ENCODE measurements around the gene BCORL1. TPM values are rescaled to one million over a fixed set of nuclear protein-coding genes. Genes with fewer than 3 reads are reported as not detected.

BCORL1 gene
- total RNA-seq, 4 donors from 2014 or later = 4.7 to 12.0 (median 6.2) TPM

DNA sequence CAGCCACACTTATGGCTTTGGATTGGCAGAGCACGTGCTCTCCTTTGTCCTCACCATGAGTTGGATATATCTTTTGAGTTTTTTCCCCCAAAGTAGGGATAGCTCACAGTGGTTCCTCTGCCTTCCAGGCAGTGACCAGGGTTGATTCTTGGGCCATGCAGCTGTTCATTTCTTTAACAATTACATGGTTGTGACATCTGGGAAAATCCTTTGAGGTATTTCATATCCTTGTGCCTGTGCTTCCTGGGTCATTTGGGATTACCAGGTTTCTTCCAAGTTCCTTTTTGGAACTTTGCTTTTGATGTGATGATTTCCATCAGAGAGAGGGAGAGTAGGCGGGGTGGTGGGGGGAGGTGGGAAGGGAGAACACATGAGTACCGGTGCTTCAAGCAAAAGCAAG is 15.6 kb downstream of the BCORL1 start:
- Histone ChIP-seq H3K27ac (no peak overlapping the region), H3K36me3 (no peaks in the 10 kb centered on the region), H3K4me1 (peaks cover 3 to 15% of the 10 kb centered on the region in 2 donors), H3K4me3 (replicated peaks in 1 of 3) (no peak overlapping the region), H3K27me3 (no peaks in the 10 kb centered on the region), H3K9me3 (no peaks in the 10 kb centered on the region)
- TF ChIP-seq, protein P1, sequence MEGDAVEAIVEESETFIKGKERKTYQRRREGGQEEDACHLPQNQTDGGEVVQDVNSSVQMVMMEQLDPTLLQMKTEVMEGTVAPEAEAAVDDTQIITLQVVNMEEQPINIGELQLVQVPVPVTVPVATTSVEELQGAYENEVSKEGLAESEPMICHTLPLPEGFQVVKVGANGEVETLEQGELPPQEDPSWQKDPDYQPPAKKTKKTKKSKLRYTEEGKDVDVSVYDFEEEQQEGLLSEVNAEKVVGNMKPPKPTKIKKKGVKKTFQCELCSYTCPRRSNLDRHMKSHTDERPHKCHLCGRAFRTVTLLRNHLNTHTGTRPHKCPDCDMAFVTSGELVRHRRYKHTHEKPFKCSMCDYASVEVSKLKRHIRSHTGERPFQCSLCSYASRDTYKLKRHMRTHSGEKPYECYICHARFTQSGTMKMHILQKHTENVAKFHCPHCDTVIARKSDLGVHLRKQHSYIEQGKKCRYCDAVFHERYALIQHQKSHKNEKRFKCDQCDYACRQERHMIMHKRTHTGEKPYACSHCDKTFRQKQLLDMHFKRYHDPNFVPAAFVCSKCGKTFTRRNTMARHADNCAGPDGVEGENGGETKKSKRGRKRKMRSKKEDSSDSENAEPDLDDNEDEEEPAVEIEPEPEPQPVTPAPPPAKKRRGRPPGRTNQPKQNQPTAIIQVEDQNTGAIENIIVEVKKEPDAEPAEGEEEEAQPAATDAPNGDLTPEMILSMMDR (IDR thresholded peaks at IDR 0.05) = no peak
- no peak for TF ChIP-seq POLR2A (IDR thresholded peaks at IDR 0.05)
- DNase-seq = no peak
- 67 to 80% methylated on average over 3 of the region's 3 CpGs for WGBS, 2 donors
- intact Hi-C loops (cut with DNase I) = no loop called here

DNA sequence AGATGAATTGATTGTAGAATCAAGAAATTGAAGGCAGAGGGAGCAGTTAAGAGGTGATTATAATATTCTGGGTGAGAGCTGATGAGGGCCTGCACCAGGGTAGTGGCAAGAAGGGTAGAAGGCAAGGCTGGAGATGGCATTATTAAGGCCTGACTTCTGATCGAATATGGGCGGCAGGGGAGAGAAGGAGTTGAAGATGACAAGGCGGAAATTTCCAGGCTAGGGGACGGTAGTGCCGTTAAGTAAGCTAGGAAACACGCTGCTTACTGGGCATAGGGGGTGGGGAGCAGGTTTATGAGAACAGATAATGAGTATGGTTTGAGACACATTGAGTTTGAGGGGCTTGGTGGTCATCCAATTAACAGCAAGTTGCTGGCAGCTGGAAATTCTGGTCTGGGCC is 19.5 kb downstream of the BCORL1 start:
- WGBS, 2 donors = 86 to 89% methylated on average over 6 of the region's 6 CpGs
- Histone ChIP-seq H3K4me3 (replicated peaks in 1 of 3) (no peak overlapping the region), H3K36me3 (no peaks in the 10 kb centered on the region), H3K27me3 (no peaks in the 10 kb centered on the region), H3K4me1 (no peaks in the 10 kb centered on the region), H3K27ac (no peak overlapping the region), H3K9me3 (no peaks in the 10 kb centered on the region)
- no peak for DNase-seq
- intact Hi-C loops (cut with DNase I) = no loop called here
- TF ChIP-seq, protein P1 (IDR thresholded peaks at IDR 0.05) = no peak

GRCh38 chrX:130002541-130002940 is 20.1 kb downstream of the BCORL1 start:
- TF ChIP-seq, protein P1 (IDR thresholded peaks at IDR 0.05) = no peak
- no peak for TF ChIP-seq POLR2A (IDR thresholded peaks at IDR 0.05)
- Histone ChIP-seq H3K4me1 (no peaks in the 10 kb centered on the region), H3K9me3 (no peaks in the 10 kb centered on the region), H3K36me3 (no peaks in the 10 kb centered on the region), H3K4me3 (replicated peaks in 1 of 3) (no peak overlapping the region), H3K27ac (no peak overlapping the region), H3K27me3 (no peaks in the 10 kb centered on the region)
- no peak for DNase-seq
- intact Hi-C loops (cut with DNase I) = no loop called here
- 68 to 79% methylated on average over 1 of the region's 1 CpG for WGBS, 2 donors

- Histone ChIP-seq H3K27me3 (no peaks in the 10 kb centered on the region), H3K4me1 (no peaks in the 10 kb centered on the region), H3K36me3 (no peaks in the 10 kb centered on the region), H3K27ac (no peak overlapping the region), H3K4me3 (replicated peaks in 1 of 3) (no peak overlapping the region), H3K9me3 (no peaks in the 10 kb centered on the region)
- 86 to 88% methylated on average over 7 to 9 of the region's 13 CpGs for WGBS, 2 donors
- no peak for DNase-seq
- intact Hi-C loops (cut with DNase I) = no loop called here
- TF ChIP-seq, protein P1 (IDR thresholded peaks at IDR 0.05) = no peak
- no peak for TF ChIP-seq POLR2A (IDR thresholded peaks at IDR 0.05)
These were observed 22.8 kb downstream of the BCORL1 start for GRCh38 chrX:130005089-130005807.

DNA sequence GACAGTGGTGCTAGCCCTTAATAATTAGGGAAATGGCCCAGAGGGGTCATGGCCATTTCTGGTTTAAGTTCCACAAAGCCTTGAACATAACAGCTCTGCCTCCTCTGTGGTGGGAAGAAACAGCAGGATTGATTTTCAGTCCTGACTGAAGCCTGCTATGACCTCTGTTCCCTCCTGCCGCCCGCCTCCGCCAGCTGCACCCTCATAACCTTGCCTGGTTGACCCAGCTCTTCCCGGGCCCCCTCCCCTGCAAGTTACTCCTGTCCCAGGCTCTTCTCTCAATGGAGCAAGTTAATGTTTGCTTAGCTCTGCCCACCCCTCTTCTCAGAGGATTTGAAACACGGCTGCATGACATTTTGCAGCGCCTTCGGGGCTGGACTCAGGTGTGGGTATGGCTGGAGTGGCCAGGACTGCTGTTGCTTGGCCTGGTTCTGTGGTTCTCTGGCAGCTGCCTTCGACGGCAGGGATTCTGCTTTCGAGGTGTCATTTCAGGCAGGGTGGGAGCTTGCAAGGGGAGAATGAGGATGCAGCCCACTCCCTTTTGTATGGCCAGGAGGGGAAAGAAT is 27.3 kb downstream of the BCORL1 start:
- 80 to 87% methylated on average over 7 to 10 of the region's 10 CpGs for WGBS, 2 donors
- no peaks in the 10 kb centered on the region for H3K4me1 ChIP-seq

More for the DNA sequence above, 27.3 kb downstream of the BCORL1 start:
- H3K4me3 ChIP-seq (replicated peaks in 1 of 3) = no peak overlapping the region
- H3K27me3 ChIP-seq = no peaks in the 10 kb centered on the region
- H3K36me3 ChIP-seq = no peaks in the 10 kb centered on the region
- no peaks in the 10 kb centered on the region for H3K9me3 ChIP-seq
- intact Hi-C loops (cut with DNase I) = no loop called here
- no peak overlapping the region for H3K27ac ChIP-seq
- TF ChIP-seq, protein P1 (IDR thresholded peaks at IDR 0.05) = no peak
- no peak for DNase-seq

Data from thyroid gland (tissue), 4 donors.